Panc1 (cell line): ENCODE results near the gene C13orf42.
"Not testable (repeated sequence)": the region's sequence is repeated elsewhere in the genome, so short reads cannot be mapped to it uniquely, and the experiment has no call there.

ENCODE experiments used
- POLR2AphosphoS5 ChIP-seq: IDR thresholded peaks from 2 replicates; pipeline ENCODE4 v1.6.1; 2012; ENCODE audit warnings: mild to moderate bottlenecking, low read depth, low read length, moderate library complexity
- REST ChIP-seq, 2 experiments: IDR thresholded peaks; 2 replicates each; pipeline ENCODE4 v1.6.1; 2011 to 2012; ENCODE audit warnings: low read depth in 2 of 2, control low read depth in 1 of 2, low read length in 1 of 2, mild to moderate bottlenecking in 1 of 2, moderate library complexity in 1 of 2; ENCODE audit not compliant: insufficient read depth in 1 of 2
- SIN3A ChIP-seq: IDR thresholded peaks from 2 replicates; pipeline ENCODE4 v1.6.1; 2012; ENCODE audit warnings: low read depth, mild to moderate bottlenecking, low read length, moderate library complexity, borderline replicate concordance; ENCODE audit not compliant: insufficient read depth
- TF ChIP-seq, protein P1 (sequence below): fragments of 450-650 bp; IDR thresholded peaks from 2 replicates; pipeline ENCODE4 v1.5.1; 2017; ENCODE audit warnings: mild to moderate bottlenecking

DNA sequence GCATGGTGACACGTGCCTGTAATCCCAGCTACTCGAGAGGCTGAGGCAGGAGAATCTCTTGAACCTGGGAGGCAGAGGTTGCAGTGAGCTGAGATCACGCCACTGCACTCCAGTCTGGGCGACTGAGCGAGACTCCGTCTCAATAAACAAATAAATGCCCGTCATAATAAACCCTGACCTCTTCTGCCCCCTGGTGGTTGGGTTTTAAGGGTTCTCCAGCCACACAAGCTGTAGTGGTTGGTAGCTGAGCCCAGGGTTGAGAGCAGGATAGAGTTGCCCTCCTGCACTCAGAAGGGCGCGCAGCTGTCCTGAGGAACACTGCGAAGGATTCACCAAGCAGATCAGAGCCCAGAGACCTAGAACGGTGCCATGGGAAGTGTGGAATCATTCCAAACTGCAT, 9.8 kb upstream of the C13orf42 start:
- TF ChIP-seq, protein P1, sequence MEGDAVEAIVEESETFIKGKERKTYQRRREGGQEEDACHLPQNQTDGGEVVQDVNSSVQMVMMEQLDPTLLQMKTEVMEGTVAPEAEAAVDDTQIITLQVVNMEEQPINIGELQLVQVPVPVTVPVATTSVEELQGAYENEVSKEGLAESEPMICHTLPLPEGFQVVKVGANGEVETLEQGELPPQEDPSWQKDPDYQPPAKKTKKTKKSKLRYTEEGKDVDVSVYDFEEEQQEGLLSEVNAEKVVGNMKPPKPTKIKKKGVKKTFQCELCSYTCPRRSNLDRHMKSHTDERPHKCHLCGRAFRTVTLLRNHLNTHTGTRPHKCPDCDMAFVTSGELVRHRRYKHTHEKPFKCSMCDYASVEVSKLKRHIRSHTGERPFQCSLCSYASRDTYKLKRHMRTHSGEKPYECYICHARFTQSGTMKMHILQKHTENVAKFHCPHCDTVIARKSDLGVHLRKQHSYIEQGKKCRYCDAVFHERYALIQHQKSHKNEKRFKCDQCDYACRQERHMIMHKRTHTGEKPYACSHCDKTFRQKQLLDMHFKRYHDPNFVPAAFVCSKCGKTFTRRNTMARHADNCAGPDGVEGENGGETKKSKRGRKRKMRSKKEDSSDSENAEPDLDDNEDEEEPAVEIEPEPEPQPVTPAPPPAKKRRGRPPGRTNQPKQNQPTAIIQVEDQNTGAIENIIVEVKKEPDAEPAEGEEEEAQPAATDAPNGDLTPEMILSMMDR: peak; percentile 73
- TF ChIP-seq POLR2AphosphoS5; REST (IDR thresholded peaks at IDR 0.05; ENCODE audit: insufficient read depth in 1 of 2, low read depth in 2 of 2, low read length in 1 of 2); SIN3A: not testable (repeated sequence)
